ENCODE measurements around the gene CPHXL2.

The CPHXL2 gene

GRCh38 chr16:75614066-75614897 is 62.5 kb downstream of the CPHXL2 start:
- no peak for DNase-seq (ENCODE audit: low spot score)
- TF ChIP-seq, protein P1, sequence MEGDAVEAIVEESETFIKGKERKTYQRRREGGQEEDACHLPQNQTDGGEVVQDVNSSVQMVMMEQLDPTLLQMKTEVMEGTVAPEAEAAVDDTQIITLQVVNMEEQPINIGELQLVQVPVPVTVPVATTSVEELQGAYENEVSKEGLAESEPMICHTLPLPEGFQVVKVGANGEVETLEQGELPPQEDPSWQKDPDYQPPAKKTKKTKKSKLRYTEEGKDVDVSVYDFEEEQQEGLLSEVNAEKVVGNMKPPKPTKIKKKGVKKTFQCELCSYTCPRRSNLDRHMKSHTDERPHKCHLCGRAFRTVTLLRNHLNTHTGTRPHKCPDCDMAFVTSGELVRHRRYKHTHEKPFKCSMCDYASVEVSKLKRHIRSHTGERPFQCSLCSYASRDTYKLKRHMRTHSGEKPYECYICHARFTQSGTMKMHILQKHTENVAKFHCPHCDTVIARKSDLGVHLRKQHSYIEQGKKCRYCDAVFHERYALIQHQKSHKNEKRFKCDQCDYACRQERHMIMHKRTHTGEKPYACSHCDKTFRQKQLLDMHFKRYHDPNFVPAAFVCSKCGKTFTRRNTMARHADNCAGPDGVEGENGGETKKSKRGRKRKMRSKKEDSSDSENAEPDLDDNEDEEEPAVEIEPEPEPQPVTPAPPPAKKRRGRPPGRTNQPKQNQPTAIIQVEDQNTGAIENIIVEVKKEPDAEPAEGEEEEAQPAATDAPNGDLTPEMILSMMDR (IDR thresholded peaks at IDR 0.05; ENCODE audit: extremely low read depth, insufficient read depth, missing control alignments) = no peak
- in situ Hi-C loops (cut with MboI; ENCODE audit: low pct_unique_long_range_greater_than_20kb, low sequenced_read_pairs, unreplicated experiment) = no loop called here
